ENCODE data around the gene PHOSPHO2.

PHOSPHO2 gene

DNA sequence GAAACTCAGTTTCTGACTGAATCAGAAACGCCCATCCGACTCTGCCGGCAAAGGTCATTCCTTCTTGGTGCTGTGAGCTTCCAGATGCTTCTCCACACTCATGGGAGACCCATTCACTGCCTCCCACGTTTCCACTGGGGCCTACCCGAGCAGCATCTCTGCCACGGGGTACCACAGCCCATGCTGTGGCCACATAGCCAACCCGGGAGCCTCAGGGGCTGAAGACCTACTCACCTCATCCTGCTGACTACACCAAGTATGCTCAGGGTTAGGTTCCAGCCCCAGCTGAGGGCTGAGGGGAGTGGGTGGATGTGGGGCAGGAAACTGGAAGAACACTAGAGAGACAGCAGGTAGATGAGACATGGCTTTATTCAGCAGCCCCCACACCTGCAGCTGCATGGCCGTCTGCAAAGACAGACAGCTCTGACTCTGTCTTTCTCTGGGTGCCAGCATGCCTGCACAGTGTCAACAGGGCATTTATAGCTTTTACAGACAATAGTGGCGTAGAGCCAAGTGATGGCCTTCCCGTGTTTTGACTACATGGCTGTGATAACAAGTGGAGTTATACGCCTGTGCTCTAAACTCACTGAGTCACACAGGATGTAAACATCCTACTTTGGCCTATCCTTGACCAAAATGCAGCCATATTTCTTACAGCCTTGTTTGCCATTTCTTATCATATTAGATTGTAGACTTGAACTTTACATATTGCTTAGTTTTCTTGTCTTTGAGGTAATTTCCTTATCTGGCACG, 22.8 kb downstream of the PHOSPHO2 start:
- no peak overlapping the region for H3K4me3 ChIP-seq (ENCODE audit: low read length)
- no peak overlapping the region for H3K9ac ChIP-seq (ENCODE audit: low read length)
- H3K36me3 ChIP-seq (ENCODE audit: control insufficient read depth, insufficient read depth, low read length, severe bottlenecking): no peaks in the 10 kb centered on the region
- no peaks in the 10 kb centered on the region for H3K27me3 ChIP-seq (replicated peaks; ENCODE audit: control insufficient read depth, insufficient read depth, low read length)
- H3K4me1 ChIP-seq (ENCODE audit: control insufficient read depth, insufficient read depth, low read length): peaks cover 14% of the 10 kb centered on the region
- no peak for DNase-seq (ENCODE audit: low read depth)
- H3K9me3 ChIP-seq (ENCODE audit: control insufficient read depth, low read length): no peaks in the 10 kb centered on the region

GRCh38 chr2:169717691-169718063, 23.4 kb downstream of the PHOSPHO2 start:
- Histone ChIP-seq H3K9me3 (ENCODE audit: control insufficient read depth, low read length) (no peaks in the 10 kb centered on the region), H3K9ac (ENCODE audit: low read length) (no peak overlapping the region), H3K4me1 (ENCODE audit: control insufficient read depth, insufficient read depth, low read length) (peaks cover 14% of the 10 kb centered on the region), H3K36me3 (ENCODE audit: control insufficient read depth, insufficient read depth, low read length, severe bottlenecking) (no peaks in the 10 kb centered on the region), H3K4me3 (ENCODE audit: low read length) (no peak overlapping the region), H3K27me3 (replicated peaks; ENCODE audit: control insufficient read depth, insufficient read depth, low read length) (no peaks in the 10 kb centered on the region)
- DNase-seq (ENCODE audit: low read depth): no peak

- Histone ChIP-seq H3K4me1 (ENCODE audit: control insufficient read depth, insufficient read depth, low read length) (peaks cover 14% of the 10 kb centered on the region), H3K27me3 (replicated peaks; ENCODE audit: control insufficient read depth, insufficient read depth, low read length) (no peaks in the 10 kb centered on the region), H3K9ac (ENCODE audit: low read length) (no peak overlapping the region), H3K36me3 (ENCODE audit: control insufficient read depth, insufficient read depth, low read length, severe bottlenecking) (no peaks in the 10 kb centered on the region), H3K9me3 (ENCODE audit: control insufficient read depth, low read length) (no peaks in the 10 kb centered on the region), H3K4me3 (ENCODE audit: low read length) (no peak overlapping the region)
- DNase-seq (ENCODE audit: low read depth): no peak
Observed at GRCh38 chr2:169718930-169719504, 24.7 kb downstream of the PHOSPHO2 start.

- no peak overlapping the region for H3K9ac ChIP-seq (ENCODE audit: low read length)
- no peaks in the 10 kb centered on the region for H3K27me3 ChIP-seq (replicated peaks; ENCODE audit: control insufficient read depth, insufficient read depth, low read length)
- H3K4me3 ChIP-seq (ENCODE audit: low read length): no peak overlapping the region
- H3K36me3 ChIP-seq (ENCODE audit: control insufficient read depth, insufficient read depth, low read length, severe bottlenecking): no peaks in the 10 kb centered on the region
- DNase-seq (ENCODE audit: low read depth): no peak
- peaks cover 3% of the 10 kb centered on the region for H3K4me1 ChIP-seq (ENCODE audit: control insufficient read depth, insufficient read depth, low read length)
- no peaks in the 10 kb centered on the region for H3K9me3 ChIP-seq (ENCODE audit: control insufficient read depth, low read length)
Observed at GRCh38 chr2:169721016-169721415, 26.7 kb downstream of the PHOSPHO2 start.

- Histone ChIP-seq H3K4me3 (ENCODE audit: low read length) (no peak overlapping the region), H3K9me3 (ENCODE audit: control insufficient read depth, low read length) (no peaks in the 10 kb centered on the region), H3K4me1 (ENCODE audit: control insufficient read depth, insufficient read depth, low read length) (no peaks in the 10 kb centered on the region), H3K27me3 (replicated peaks; ENCODE audit: control insufficient read depth, insufficient read depth, low read length) (no peaks in the 10 kb centered on the region), H3K36me3 (ENCODE audit: control insufficient read depth, insufficient read depth, low read length, severe bottlenecking) (no peaks in the 10 kb centered on the region), H3K9ac (ENCODE audit: low read length) (no peak overlapping the region)
- no peak for DNase-seq (ENCODE audit: low read depth)
Observed at GRCh38 chr2:169727065-169727464, 32.8 kb downstream of the PHOSPHO2 start.

- Histone ChIP-seq H3K9ac (ENCODE audit: low read length) (no peak overlapping the region), H3K9me3 (ENCODE audit: control insufficient read depth, low read length) (no peaks in the 10 kb centered on the region), H3K4me1 (ENCODE audit: control insufficient read depth, insufficient read depth, low read length) (no peaks in the 10 kb centered on the region), H3K36me3 (ENCODE audit: control insufficient read depth, insufficient read depth, low read length, severe bottlenecking) (no peaks in the 10 kb centered on the region), H3K4me3 (ENCODE audit: low read length) (no peak overlapping the region), H3K27me3 (replicated peaks; ENCODE audit: control insufficient read depth, insufficient read depth, low read length) (no peaks in the 10 kb centered on the region)
- no peak for DNase-seq (ENCODE audit: low read depth)
Observed at GRCh38 chr2:169729274-169729605, 35.0 kb downstream of the PHOSPHO2 start.

GRCh38 chr2:169732075-169732474, 37.8 kb downstream of the PHOSPHO2 start:
- Histone ChIP-seq H3K9me3 (ENCODE audit: control insufficient read depth, low read length) (no peaks in the 10 kb centered on the region), H3K36me3 (ENCODE audit: control insufficient read depth, insufficient read depth, low read length, severe bottlenecking) (no peaks in the 10 kb centered on the region), H3K4me3 (ENCODE audit: low read length) (no peak overlapping the region), H3K27me3 (replicated peaks; ENCODE audit: control insufficient read depth, insufficient read depth, low read length) (peaks cover 9% of the 10 kb centered on the region), H3K9ac (ENCODE audit: low read length) (no peak overlapping the region), H3K4me1 (ENCODE audit: control insufficient read depth, insufficient read depth, low read length) (no peaks in the 10 kb centered on the region)
- no peak for DNase-seq (ENCODE audit: low read depth)

- DNase-seq (ENCODE audit: low read depth): no peak
Observed at GRCh38 chr2:169732583-169733358, 38.5 kb downstream of the PHOSPHO2 start.

GRCh38 chr2:169734169-169734847, 40.0 kb downstream of the PHOSPHO2 start:
- H3K9me3 ChIP-seq (ENCODE audit: control insufficient read depth, low read length): no peaks in the 10 kb centered on the region
- H3K4me1 ChIP-seq (ENCODE audit: control insufficient read depth, insufficient read depth, low read length): no peaks in the 10 kb centered on the region
- peaks cover 9% of the 10 kb centered on the region for H3K27me3 ChIP-seq (replicated peaks; ENCODE audit: control insufficient read depth, insufficient read depth, low read length)
- no peaks in the 10 kb centered on the region for H3K36me3 ChIP-seq (ENCODE audit: control insufficient read depth, insufficient read depth, low read length, severe bottlenecking)
- H3K9ac ChIP-seq (ENCODE audit: low read length): no peak overlapping the region
- peak; percentile 65 for DNase-seq (ENCODE audit: low read depth)
- H3K4me3 ChIP-seq (ENCODE audit: low read length): peak overlapping the region; percentile 82

More at GRCh38 chr2:169732583-169733358, 38.5 kb downstream of the PHOSPHO2 start:
- Histone ChIP-seq H3K4me3 (ENCODE audit: low read length) (peak overlapping the region; percentile 82), H3K9me3 (ENCODE audit: control insufficient read depth, low read length) (no peaks in the 10 kb centered on the region), H3K4me1 (ENCODE audit: control insufficient read depth, insufficient read depth, low read length) (no peaks in the 10 kb centered on the region), H3K27me3 (replicated peaks; ENCODE audit: control insufficient read depth, insufficient read depth, low read length) (peaks cover 9% of the 10 kb centered on the region), H3K9ac (ENCODE audit: low read length) (no peak overlapping the region), H3K36me3 (ENCODE audit: control insufficient read depth, insufficient read depth, low read length, severe bottlenecking) (no peaks in the 10 kb centered on the region)

GRCh38 chr2:169735623-169736022, 41.4 kb downstream of the PHOSPHO2 start:
- Histone ChIP-seq H3K4me1 (ENCODE audit: control insufficient read depth, insufficient read depth, low read length) (no peaks in the 10 kb centered on the region), H3K4me3 (ENCODE audit: low read length) (no peak overlapping the region), H3K27me3 (replicated peaks; ENCODE audit: control insufficient read depth, insufficient read depth, low read length) (peaks cover 9% of the 10 kb centered on the region), H3K9ac (ENCODE audit: low read length) (no peak overlapping the region), H3K9me3 (ENCODE audit: control insufficient read depth, low read length) (no peaks in the 10 kb centered on the region), H3K36me3 (ENCODE audit: control insufficient read depth, insufficient read depth, low read length, severe bottlenecking) (no peaks in the 10 kb centered on the region)
- DNase-seq (ENCODE audit: low read depth): no peak

GRCh38 chr2:169736902-169737301, 42.6 kb downstream of the PHOSPHO2 start:
- Histone ChIP-seq H3K36me3 (ENCODE audit: control insufficient read depth, insufficient read depth, low read length, severe bottlenecking) (no peaks in the 10 kb centered on the region), H3K9me3 (ENCODE audit: control insufficient read depth, low read length) (no peaks in the 10 kb centered on the region), H3K4me3 (ENCODE audit: low read length) (no peak overlapping the region), H3K9ac (ENCODE audit: low read length) (no peak overlapping the region), H3K27me3 (replicated peaks; ENCODE audit: control insufficient read depth, insufficient read depth, low read length) (peaks cover 9% of the 10 kb centered on the region), H3K4me1 (ENCODE audit: control insufficient read depth, insufficient read depth, low read length) (no peaks in the 10 kb centered on the region)
- DNase-seq (ENCODE audit: low read depth): no peak
